GM12864 (cell line): ENCODE measurements around the gene RUNX2.

ENCODE experiments used
- DNase-seq: peaks from one replicate; pipeline ENCODE4 v3.0.0-alpha.2; 2011; ENCODE audit warnings: low read depth
- H3K4me3 ChIP-seq: 2 replicates; pipeline ENCODE4 v1.5.1; 2011; ENCODE audit warnings: mild to moderate bottlenecking, low read depth, low read length, control low read depth
- TF ChIP-seq, protein P1 (sequence below): IDR thresholded peaks from 2 replicates; pipeline ENCODE4 v1.5.1; 2011; ENCODE audit warnings: low read depth, mild to moderate bottlenecking, moderate library complexity, low read length, control low read depth, inconsistent platforms; ENCODE audit errors: missing control alignments

The RUNX2 gene

DNA sequence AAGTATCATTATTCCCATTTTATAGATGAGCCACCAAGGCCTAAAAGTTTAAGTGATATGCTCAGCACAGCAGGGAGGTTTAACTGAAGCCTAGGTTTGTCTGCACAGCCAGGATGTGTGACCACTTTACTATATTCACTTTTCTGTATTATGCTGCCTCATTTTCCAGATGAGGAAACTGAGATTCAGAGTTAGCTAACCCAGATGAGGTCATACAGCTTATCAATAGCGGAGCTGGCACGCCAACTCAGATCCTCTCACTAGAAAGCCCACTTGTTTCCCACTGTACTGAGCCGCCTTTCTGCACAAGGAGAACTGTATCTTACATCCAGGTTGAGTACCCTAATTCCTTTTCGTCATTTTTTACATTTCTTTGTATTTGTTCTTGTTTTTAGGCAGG, 181.3 kb downstream of the RUNX2 start:
- H3K4me3 ChIP-seq, result no peak overlapping the region
- TF ChIP-seq, protein P1, sequence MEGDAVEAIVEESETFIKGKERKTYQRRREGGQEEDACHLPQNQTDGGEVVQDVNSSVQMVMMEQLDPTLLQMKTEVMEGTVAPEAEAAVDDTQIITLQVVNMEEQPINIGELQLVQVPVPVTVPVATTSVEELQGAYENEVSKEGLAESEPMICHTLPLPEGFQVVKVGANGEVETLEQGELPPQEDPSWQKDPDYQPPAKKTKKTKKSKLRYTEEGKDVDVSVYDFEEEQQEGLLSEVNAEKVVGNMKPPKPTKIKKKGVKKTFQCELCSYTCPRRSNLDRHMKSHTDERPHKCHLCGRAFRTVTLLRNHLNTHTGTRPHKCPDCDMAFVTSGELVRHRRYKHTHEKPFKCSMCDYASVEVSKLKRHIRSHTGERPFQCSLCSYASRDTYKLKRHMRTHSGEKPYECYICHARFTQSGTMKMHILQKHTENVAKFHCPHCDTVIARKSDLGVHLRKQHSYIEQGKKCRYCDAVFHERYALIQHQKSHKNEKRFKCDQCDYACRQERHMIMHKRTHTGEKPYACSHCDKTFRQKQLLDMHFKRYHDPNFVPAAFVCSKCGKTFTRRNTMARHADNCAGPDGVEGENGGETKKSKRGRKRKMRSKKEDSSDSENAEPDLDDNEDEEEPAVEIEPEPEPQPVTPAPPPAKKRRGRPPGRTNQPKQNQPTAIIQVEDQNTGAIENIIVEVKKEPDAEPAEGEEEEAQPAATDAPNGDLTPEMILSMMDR, result no peak
- DNase-seq, result no peak

DNA sequence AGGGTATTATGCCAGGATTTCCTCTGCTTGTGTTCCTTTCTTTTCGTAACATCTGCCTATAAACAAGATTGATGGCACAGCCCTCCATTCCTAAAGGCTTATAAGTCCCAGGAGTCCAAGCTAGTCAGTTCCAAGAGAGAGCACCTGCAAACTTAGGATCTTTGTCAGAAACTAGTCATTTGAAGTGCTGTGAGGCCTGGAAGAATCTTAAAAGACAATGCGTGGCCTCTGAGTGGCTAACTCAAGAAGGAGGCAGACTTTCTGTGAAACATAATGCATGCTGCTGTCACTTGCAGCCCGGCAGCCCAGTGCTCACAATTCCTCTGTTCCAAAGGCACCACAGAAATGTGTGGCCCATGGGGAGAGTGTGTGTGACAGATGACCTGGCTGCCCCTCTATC, 184.6 kb downstream of the RUNX2 start:
- no peak overlapping the region for H3K4me3 ChIP-seq
- no peak for DNase-seq
- TF ChIP-seq, protein P1, result no peak

DNA sequence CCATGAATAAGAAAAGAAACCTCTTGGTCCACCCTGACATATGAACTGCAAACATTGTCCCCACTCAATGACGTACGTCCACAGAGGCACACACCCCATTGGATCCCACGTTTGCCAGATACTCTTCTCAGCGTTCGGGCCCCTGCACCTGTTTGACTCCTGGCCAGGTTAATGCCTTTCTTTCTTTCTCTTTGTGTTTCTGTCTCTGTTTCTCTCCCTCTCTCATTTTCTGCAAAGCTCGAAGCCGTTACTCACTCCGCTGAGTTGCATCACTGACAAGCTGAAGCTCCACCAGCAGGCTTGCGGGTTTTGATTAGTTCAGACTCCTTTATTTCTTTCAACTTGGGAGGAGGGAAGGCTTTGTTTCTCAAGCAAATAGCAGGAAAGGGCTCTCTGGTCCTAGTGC, 185.1 kb downstream of the RUNX2 start:
- no peak for DNase-seq
- TF ChIP-seq, protein P1, result no peak

DNA sequence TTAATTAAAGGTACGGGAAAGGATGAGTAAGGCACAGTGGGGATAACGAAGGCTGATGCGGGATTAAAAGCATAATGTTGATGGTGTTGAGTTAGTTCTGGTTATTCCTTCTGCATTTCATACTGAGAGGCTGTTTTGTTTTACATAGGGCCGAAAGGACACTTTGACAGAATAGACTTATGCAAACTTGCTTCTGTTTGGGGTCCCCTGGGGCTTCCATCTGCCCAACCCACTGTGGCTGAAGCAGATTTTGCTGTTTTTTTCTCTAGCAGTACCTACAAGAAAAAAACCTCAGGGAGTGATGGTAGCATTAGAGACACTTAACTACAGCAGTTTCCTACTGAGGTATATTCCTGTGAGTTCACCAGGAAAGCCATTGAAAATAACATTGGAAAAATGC, 185.7 kb downstream of the RUNX2 start:
- DNase-seq, result no peak
- TF ChIP-seq, protein P1, result no peak
- no peak overlapping the region for H3K4me3 ChIP-seq

More for the DNA sequence above, 185.1 kb downstream of the RUNX2 start:
- H3K4me3 ChIP-seq, result no peak overlapping the region

DNA sequence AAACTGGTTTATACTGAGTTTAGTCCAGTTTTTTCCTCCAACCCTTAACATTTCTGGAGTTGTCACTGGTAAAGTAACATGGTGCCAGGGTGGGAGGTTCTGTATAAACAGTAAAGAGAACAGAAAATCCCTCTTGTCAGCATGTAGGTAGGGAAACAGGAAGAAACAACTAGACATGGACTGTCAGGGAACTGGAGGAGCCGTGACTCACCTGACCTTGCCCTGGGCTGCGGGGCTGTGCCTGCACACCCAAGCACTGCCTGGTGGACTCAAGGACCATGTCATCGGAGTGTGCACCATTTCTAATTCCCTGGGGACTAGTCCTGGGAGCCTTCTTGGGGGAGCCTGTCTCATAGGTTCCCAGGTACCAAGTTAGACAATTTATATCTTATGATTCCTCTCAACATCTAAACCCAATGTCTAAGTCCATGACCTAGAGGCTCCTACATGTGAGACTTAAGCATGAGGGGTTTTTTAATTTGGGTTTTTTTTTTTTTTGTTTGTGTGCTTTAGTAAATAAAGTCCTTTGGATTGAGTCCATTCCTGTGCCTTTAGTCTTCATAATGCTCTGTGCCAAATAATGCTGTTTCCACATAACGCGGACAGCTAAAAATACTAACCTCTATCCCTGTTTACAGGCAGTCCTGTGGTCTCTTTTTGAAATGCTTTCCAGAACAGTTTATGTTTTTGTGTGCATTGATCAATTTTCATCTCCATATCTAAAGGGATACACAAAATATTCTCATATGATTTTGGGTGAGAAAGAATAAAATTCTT, 186.5 kb downstream of the RUNX2 start:
- no peak overlapping the region for H3K4me3 ChIP-seq
- TF ChIP-seq, protein P1, result no peak
- DNase-seq, result no peak

DNA sequence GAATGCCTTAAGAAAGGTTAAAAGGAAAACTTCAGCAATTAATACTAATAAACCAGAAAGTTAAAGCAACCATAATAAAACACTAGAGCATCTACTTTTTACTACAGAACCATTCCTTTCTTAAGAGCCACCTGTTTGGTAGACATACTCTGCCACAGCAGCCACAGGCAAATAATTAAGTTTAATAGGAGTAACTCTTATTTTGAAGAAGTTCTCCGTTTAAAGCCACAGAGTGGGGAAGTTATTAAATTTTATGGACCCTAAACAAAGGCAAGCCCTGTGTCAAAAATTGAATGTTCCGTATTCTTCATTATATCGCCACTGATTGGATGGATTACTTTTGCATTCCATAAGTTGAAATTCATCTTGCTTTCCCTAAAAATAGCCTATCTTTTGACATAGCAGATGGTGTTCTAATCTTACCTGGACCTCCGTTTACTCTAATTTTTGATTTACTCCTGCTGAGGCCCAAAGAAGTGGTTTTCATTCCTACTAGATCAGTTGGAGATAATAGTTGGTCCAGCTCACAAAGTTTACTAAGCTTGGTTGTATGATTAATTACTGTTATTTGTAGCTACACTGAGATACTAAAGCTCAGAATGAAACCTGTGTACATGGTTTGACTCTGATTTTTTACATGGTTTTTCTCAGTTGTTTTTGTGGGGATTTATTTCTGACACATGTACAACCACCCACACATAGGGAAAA, 190.0 kb downstream of the RUNX2 start:
- no peak for DNase-seq
- TF ChIP-seq, protein P1, result no peak

More for the DNA sequence above, 190.0 kb downstream of the RUNX2 start:
- no peak overlapping the region for H3K4me3 ChIP-seq
